PC-9 (cell line): ENCODE measurements around the gene ERAS. TPM values are rescaled to one million over a fixed set of nuclear protein-coding genes. Genes with fewer than 3 reads are reported as not detected.
"Not testable (repeated sequence)": the region's sequence is repeated elsewhere in the genome, so short reads cannot be mapped to it uniquely, and the experiment has no call there.

ENCODE experiments used
- BruUV-seq: library from RNA; stranded (reverse); fragments of 400-500 nt; replicated peaks from 2 replicates; lab custom pipeline; 2021; lab: Mats Ljungman, UMichigan
- CTCF ChIA-PET: fragments of 300-600 bp; sonication (Branson Sonifier 250); formaldehyde crosslinking; loops from one replicate; lab custom pipeline; 2022; ENCODE audit warnings: antibody characterized with exemption; lab: Charles Lee
- POLR2A ChIA-PET: fragments of 300-600 bp; sonication (Branson Sonifier 250); formaldehyde crosslinking; loops from one replicate; lab custom pipeline; 2022; ENCODE audit warnings: antibody characterized with exemption; ENCODE audit not compliant: unreplicated experiment; lab: Charles Lee
- DNase-seq, 2 experiments: peaks; one replicate each; pipeline versions ENCODE4 v3.0.0 to v3.0.0-alpha.2; 2015 to 2022; ENCODE audit warnings: mixed read lengths in 1 of 2
- H2AFZ ChIP-seq: fragments of 200-600 bp; sonication (generic); 2 replicates; pipeline ENCODE4 v1.8.1; 2017; ENCODE audit warnings: antibody characterized with exemption
- H3F3A ChIP-seq: fragments of 200-600 bp; sonication (generic); 2 replicates; pipeline ENCODE4 v1.8.1; 2017; ENCODE audit warnings: antibody characterized with exemption, mild to moderate bottlenecking, low read depth; ENCODE audit not compliant: insufficient read depth
- H3K27ac ChIP-seq: fragments of 200-600 bp; sonication (generic); 2 replicates; pipeline ENCODE4 v1.6.1; 2016; ENCODE audit warnings: mixed run types
- H3K27me3 ChIP-seq: fragments of 200-600 bp; sonication (generic); 2 replicates; pipeline ENCODE4 v1.6.1; 2016; ENCODE audit warnings: low read depth, mixed run types; ENCODE audit not compliant: insufficient read depth
- H3K36me3 ChIP-seq: fragments of 200-600 bp; sonication (generic); 2 replicates; pipeline ENCODE4 v1.6.1; 2016; ENCODE audit warnings: low read depth, mixed run types
- H3K4me1 ChIP-seq: fragments of 200-600 bp; sonication (generic); replicated peaks from 2 replicates; pipeline ENCODE4 v1.6.1; 2016; ENCODE audit warnings: mixed run types; ENCODE audit not compliant: insufficient read depth
- H3K4me2 ChIP-seq: fragments of 200-600 bp; sonication (generic); 2 replicates; pipeline ENCODE4 v1.6.1; 2017; ENCODE audit warnings: mixed run types
- H3K4me3 ChIP-seq: fragments of 200-600 bp; sonication (generic); 2 replicates; pipeline ENCODE4 v1.6.1; 2016; ENCODE audit warnings: mixed run types
- H3K79me2 ChIP-seq: fragments of 200-600 bp; sonication (generic); 2 replicates; pipeline ENCODE4 v1.6.1; 2017; ENCODE audit warnings: low read depth, mixed run types
- H3K9me2 ChIP-seq: fragments of 200-600 bp; sonication (generic); 2 replicates; pipeline ENCODE4 v1.8.1; 2017; ENCODE audit warnings: mild to moderate bottlenecking; ENCODE audit not compliant: insufficient read depth
- H3K9me3 ChIP-seq: fragments of 200-600 bp; sonication (generic); 2 replicates; pipeline ENCODE4 v1.8.1; 2016; ENCODE audit warnings: low read depth; ENCODE audit not compliant: insufficient read depth
- H4K20me1 ChIP-seq: fragments of 200-600 bp; sonication (generic); 2 replicates; pipeline ENCODE4 v1.8.1; 2017; ENCODE audit not compliant: insufficient read depth
- EZH2 ChIP-seq: fragments of 200-600 bp; sonication (generic); IDR thresholded peaks from 2 replicates; pipeline ENCODE4 v1.8.0; 2017; ENCODE audit warnings: antibody characterized with exemption, low read depth
- intact Hi-C: fragments of 100-400 bp; cut with micrococcal nuclease; formaldehyde crosslinking; loops from one replicate; pipeline ENCODE4 v1.10.0; 2022; ENCODE audit not compliant: unreplicated experiment
- total RNA-seq: library from RNA; stranded (reverse); gene quantifications from 2 replicates; pipeline ENCODE4 v1.2.3, GENCODE V29; 2021
- TF ChIP-seq, protein P1 (sequence below): fragments of 200-600 bp; sonication (generic); conservative IDR thresholded peaks from 2 replicates; pipeline ENCODE4 v1.6.1; 2017; ENCODE audit warnings: mixed run types, antibody characterized with exemption, mild to moderate bottlenecking, moderate library complexity

The ERAS gene
- total RNA-seq, 1 experiment from 2014 or later = not detected

DNA sequence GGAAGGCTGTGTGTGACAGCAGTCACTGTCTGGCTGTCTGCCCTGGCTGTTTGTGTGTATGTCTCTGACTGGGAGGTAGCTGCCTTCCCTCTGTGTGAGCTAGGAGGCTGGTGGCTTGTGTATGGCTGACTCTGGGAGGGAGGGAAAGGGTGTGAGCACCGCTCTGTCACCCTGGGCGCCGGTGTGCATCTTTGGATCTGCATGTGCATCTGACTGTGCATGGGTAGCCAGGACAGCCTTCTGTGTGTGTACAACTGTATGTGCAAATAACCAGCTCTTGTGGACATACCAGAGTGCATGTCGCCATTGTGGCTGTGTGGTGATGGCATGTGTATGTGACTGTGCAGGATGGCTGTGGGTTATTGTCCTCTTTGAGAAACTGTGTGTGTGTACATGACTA, 7.4 kb upstream of the ERAS start:
- H3K9me3 ChIP-seq = no peaks in the 10 kb centered on the region
- H4K20me1 ChIP-seq = no peaks in the 10 kb centered on the region
- intact Hi-C loops = no loop called here
- no peak for DNase-seq
- no peaks in the 10 kb centered on the region for H3K9me2 ChIP-seq
- no peaks in the 10 kb centered on the region for H3F3A ChIP-seq
- TF ChIP-seq, protein P1, sequence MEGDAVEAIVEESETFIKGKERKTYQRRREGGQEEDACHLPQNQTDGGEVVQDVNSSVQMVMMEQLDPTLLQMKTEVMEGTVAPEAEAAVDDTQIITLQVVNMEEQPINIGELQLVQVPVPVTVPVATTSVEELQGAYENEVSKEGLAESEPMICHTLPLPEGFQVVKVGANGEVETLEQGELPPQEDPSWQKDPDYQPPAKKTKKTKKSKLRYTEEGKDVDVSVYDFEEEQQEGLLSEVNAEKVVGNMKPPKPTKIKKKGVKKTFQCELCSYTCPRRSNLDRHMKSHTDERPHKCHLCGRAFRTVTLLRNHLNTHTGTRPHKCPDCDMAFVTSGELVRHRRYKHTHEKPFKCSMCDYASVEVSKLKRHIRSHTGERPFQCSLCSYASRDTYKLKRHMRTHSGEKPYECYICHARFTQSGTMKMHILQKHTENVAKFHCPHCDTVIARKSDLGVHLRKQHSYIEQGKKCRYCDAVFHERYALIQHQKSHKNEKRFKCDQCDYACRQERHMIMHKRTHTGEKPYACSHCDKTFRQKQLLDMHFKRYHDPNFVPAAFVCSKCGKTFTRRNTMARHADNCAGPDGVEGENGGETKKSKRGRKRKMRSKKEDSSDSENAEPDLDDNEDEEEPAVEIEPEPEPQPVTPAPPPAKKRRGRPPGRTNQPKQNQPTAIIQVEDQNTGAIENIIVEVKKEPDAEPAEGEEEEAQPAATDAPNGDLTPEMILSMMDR = no peak
- no peak for TF ChIP-seq EZH2
- no peak overlapping the region for H3K4me3 ChIP-seq
- no peaks in the 10 kb centered on the region for H3K4me1 ChIP-seq
- H3K36me3 ChIP-seq = no peaks in the 10 kb centered on the region
- no peaks in the 10 kb centered on the region for H3K79me2 ChIP-seq
- H2AFZ ChIP-seq = no peak overlapping the region
- no peak overlapping the region for H3K27ac ChIP-seq
- no TSS peak for BruUV-seq
- POLR2A ChIA-PET = no interaction called here
- H3K27me3 ChIP-seq = no peaks in the 10 kb centered on the region
- H3K4me2 ChIP-seq = no peak overlapping the region
- CTCF ChIA-PET = no interaction called here

GRCh38 chrX:48819394-48819793, 6.9 kb upstream of the ERAS start:
- H3K27ac ChIP-seq, H3K9me2 ChIP-seq, H3K4me1 ChIP-seq, H2AFZ ChIP-seq, H3F3A ChIP-seq, intact Hi-C loops, H3K4me2 ChIP-seq, H4K20me1 ChIP-seq, H3K79me2 ChIP-seq, POLR2A ChIA-PET, BruUV-seq, H3K27me3 ChIP-seq, H3K36me3 ChIP-seq, H3K4me3 ChIP-seq, CTCF ChIA-PET, DNase-seq, H3K9me3 ChIP-seq: not testable (repeated sequence)

DNA sequence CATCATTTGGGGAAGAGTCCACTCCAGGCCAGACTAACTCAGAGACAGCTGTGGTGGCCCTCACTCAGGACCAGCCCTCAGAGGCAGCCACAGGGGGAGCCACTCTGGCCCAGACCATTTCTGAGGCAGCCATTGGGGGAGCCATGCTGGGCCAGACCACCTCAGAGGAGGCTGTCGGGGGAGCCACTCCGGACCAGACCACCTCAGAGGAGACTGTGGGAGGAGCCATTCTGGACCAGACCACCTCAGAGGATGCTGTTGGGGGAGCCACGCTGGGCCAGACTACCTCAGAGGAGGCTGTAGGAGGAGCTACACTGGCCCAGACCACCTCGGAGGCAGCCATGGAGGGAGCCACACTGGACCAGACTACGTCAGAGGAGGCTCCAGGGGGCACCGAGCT, 3.3 kb upstream of the ERAS start:
- no peak for DNase-seq
- Histone ChIP-seq H3K4me3 (no peak overlapping the region), H4K20me1 (no peaks in the 10 kb centered on the region), H3K36me3 (no peaks in the 10 kb centered on the region), H3K4me2 (no peak overlapping the region), H3K79me2 (no peaks in the 10 kb centered on the region), H3K4me1 (no peaks in the 10 kb centered on the region), H3F3A (no peaks in the 10 kb centered on the region), H3K27me3 (no peaks in the 10 kb centered on the region), H2AFZ (no peak overlapping the region), H3K9me2 (no peaks in the 10 kb centered on the region), H3K27ac (no peak overlapping the region), H3K9me3 (no peaks in the 10 kb centered on the region)
- intact Hi-C loops = no loop called here
- BruUV-seq = no TSS peak
- TF ChIP-seq, protein P1 = no peak
- TF ChIP-seq EZH2 = no peak
- POLR2A ChIA-PET = no interaction called here
- CTCF ChIA-PET = no interaction called here

GRCh38 chrX:48824066-48824465, 2.2 kb upstream of the ERAS start:
- Histone ChIP-seq H3K27me3 (no peaks in the 10 kb centered on the region), H3K4me2 (no peak overlapping the region), H4K20me1 (no peaks in the 10 kb centered on the region), H3K9me2 (no peaks in the 10 kb centered on the region), H3K4me3 (no peak overlapping the region), H2AFZ (no peak overlapping the region), H3F3A (no peaks in the 10 kb centered on the region), H3K4me1 (no peaks in the 10 kb centered on the region), H3K36me3 (no peaks in the 10 kb centered on the region), H3K27ac (no peak overlapping the region), H3K9me3 (no peaks in the 10 kb centered on the region), H3K79me2 (no peaks in the 10 kb centered on the region)
- no TSS peak for BruUV-seq
- no peak for DNase-seq
- ChIA-PET CTCF (no interaction called here), POLR2A (no interaction called here)
- intact Hi-C loops = no loop called here
- TF ChIP-seq, protein P1 = no peak
